IMR-90 (cell line): ENCODE measurements around the gene CENPQ. TPM values are rescaled to one million over a fixed set of nuclear protein-coding genes. Genes with fewer than 3 reads are reported as not detected.

Experiments
- ATAC-seq: fragments of 200-7000 bp; cut with Tn5 transposase; 2 replicates; pipeline ENCODE4 v1.9.1; 2020; ENCODE audit warnings: low read depth, mild to moderate bottlenecking, moderate library complexity
- BruUV-seq: library from RNA; stranded (reverse); fragments of 400-500 nt; replicated peaks from 2 replicates; lab custom pipeline; 2021; lab: Mats Ljungman, UMichigan
- CTCF ChIA-PET: fragments of 300-600 bp; formaldehyde crosslinking; extraction: SDS; loops from one replicate; lab custom pipeline; 2021; ENCODE audit warnings: antibody characterized with exemption; lab: Yijun Ruan, JAX
- POLR2A ChIA-PET: fragments of 300-600 bp; sonication (Branson Sonifier 250); formaldehyde crosslinking; loops from one replicate; lab custom pipeline; 2022; ENCODE audit warnings: antibody characterized with exemption; ENCODE audit not compliant: unreplicated experiment; lab: Charles Lee
- DNase-seq: peaks from one replicate; pipeline ENCODE4 v3.0.0; 2013
- H2AFZ ChIP-seq: replicated peaks from 2 replicates; pipeline ENCODE3; 2013; ENCODE audit warnings: low read length, mild to moderate bottlenecking; ENCODE audit not compliant: poor library complexity
- H2AK5ac ChIP-seq: 2 replicates; pipeline ENCODE4 v1.6.1; 2013; ENCODE audit warnings: low read depth, low read length, inconsistent platforms
- H2AK9ac ChIP-seq: replicated peaks from 2 replicates; pipeline ENCODE3; 2013; ENCODE audit warnings: mild to moderate bottlenecking, low read depth, low read length, moderate library complexity; ENCODE audit not compliant: poor library complexity
- H2BK120ac ChIP-seq: 2 replicates; pipeline ENCODE4 v1.6.1; 2013; ENCODE audit warnings: low read depth, low read length, inconsistent platforms
- H2BK15ac ChIP-seq: 3 replicates; pipeline ENCODE4 v1.6.1; 2013; ENCODE audit warnings: low read depth, low read length, inconsistent platforms
- H2BK20ac ChIP-seq: 2 replicates; pipeline ENCODE4 v1.6.1; 2013; ENCODE audit warnings: low read depth, mild to moderate bottlenecking, inconsistent platforms, low read length, moderate library complexity
- H2BK5ac ChIP-seq: 2 replicates; pipeline ENCODE4 v1.6.1; 2013; ENCODE audit warnings: mild to moderate bottlenecking, low read depth, low read length, inconsistent platforms; ENCODE audit not compliant: poor library complexity, severe bottlenecking
- H3K14ac ChIP-seq: replicated peaks from 2 replicates; pipeline ENCODE4 v1.6.1; 2013; ENCODE audit warnings: low read depth, low read length, inconsistent platforms
- H3K18ac ChIP-seq: 2 replicates; pipeline ENCODE4 v1.6.1; 2013; ENCODE audit warnings: low read depth, low read length, control low read depth
- H3K23ac ChIP-seq: 2 replicates; pipeline ENCODE4 v1.6.1; 2013; ENCODE audit warnings: low read depth, low read length, inconsistent platforms
- H3K27ac ChIP-seq: 2 replicates; pipeline ENCODE4 v1.5.1; 2013; ENCODE audit warnings: mild to moderate bottlenecking, control low read depth, low read length; ENCODE audit not compliant: insufficient read depth
- H3K27me3 ChIP-seq: 2 replicates; pipeline ENCODE4 v1.6.1; 2013; ENCODE audit warnings: low read length; ENCODE audit not compliant: control insufficient read depth, insufficient read depth
- H3K36me3 ChIP-seq: 2 replicates; pipeline ENCODE4 v1.6.1; 2013; ENCODE audit warnings: low read length, mixed read lengths; ENCODE audit not compliant: control insufficient read depth, insufficient read depth
- H3K4ac ChIP-seq: 2 replicates; pipeline ENCODE4 v1.6.1; 2013; ENCODE audit warnings: low read depth, low read length, inconsistent platforms
- H3K4me1 ChIP-seq: 2 replicates; pipeline ENCODE4 v1.6.1; 2013; ENCODE audit warnings: low read length, mixed read lengths; ENCODE audit not compliant: control insufficient read depth, insufficient read depth
- H3K4me2 ChIP-seq: 2 replicates; pipeline ENCODE4 v1.6.1; 2013; ENCODE audit warnings: low read depth, mild to moderate bottlenecking, control low read depth, low read length, moderate library complexity
- H3K4me3 ChIP-seq: 2 replicates; pipeline ENCODE4 v1.5.1; 2013; ENCODE audit warnings: low read depth, mild to moderate bottlenecking, control low read depth, low read length, moderate library complexity; ENCODE audit not compliant: insufficient read depth
- H3K56ac ChIP-seq: 2 replicates; pipeline ENCODE4 v1.6.1; 2013; ENCODE audit warnings: low read length, inconsistent platforms; ENCODE audit not compliant: insufficient read depth; ENCODE audit errors: extremely low read depth
- H3K79me1 ChIP-seq, 2 experiments: 2 replicates each; pipeline ENCODE4 v1.6.1; 2013; ENCODE audit warnings: low read length in 2 of 2, inconsistent platforms in 1 of 2, low read depth in 1 of 2
- H3K9ac ChIP-seq: 2 replicates; pipeline ENCODE4 v1.6.1; 2013; ENCODE audit warnings: low read depth, low read length, control low read depth
- H3K9me1 ChIP-seq: 2 replicates; pipeline ENCODE4 v1.6.1; 2013; ENCODE audit warnings: low read length, inconsistent platforms; ENCODE audit not compliant: insufficient read depth
- H3K9me3 ChIP-seq: 2 replicates; pipeline ENCODE4 v1.6.1; 2013; ENCODE audit warnings: low read length; ENCODE audit not compliant: control insufficient read depth, insufficient read depth
- H4K20me1 ChIP-seq: 2 replicates; pipeline ENCODE4 v1.6.1; 2013; ENCODE audit warnings: low read length, inconsistent platforms; ENCODE audit not compliant: insufficient read depth
- H4K5ac ChIP-seq: 2 replicates; pipeline ENCODE4 v1.6.1; 2013; ENCODE audit warnings: mild to moderate bottlenecking, low read depth, low read length, control low read depth
- H4K8ac ChIP-seq, 2 experiments: 2 replicates each; pipeline ENCODE4 v1.6.1; 2013; ENCODE audit warnings: low read depth in 2 of 2, low read length in 2 of 2, control low read depth in 1 of 2, inconsistent platforms in 1 of 2
- H4K91ac ChIP-seq: 2 replicates; pipeline ENCODE4 v1.6.1; 2013; ENCODE audit warnings: low read depth, low read length, inconsistent platforms; ENCODE audit not compliant: insufficient read depth
- SMC3 ChIP-seq: fragments of 150-350 bp; IDR thresholded peaks from 2 replicates; pipeline ENCODE4 v1.6.1; 2016; ENCODE audit warnings: low read depth, mild to moderate bottlenecking, antibody characterized with exemption, low read length, moderate library complexity
- WGBS, 2 experiments: methylation state at CpG; one replicate each; pipeline versions ENCODE4 v1.1.5 to v1.1.7; 2013; ENCODE audit warnings: missing lambda C conversion rate in 2 of 2; ENCODE audit not compliant: insufficient read length in 1 of 2; ENCODE audit errors: extremely low coverage in 2 of 2; 5-methylcytosine and 5-hydroxymethylcytosine counted together
- dilution Hi-C: fragments of 300-500 bp; cut with HindIII; formaldehyde crosslinking; loops from one replicate; pipeline ENCODE4 v1.14.3; 2018; ENCODE audit warnings: low sequenced_read_pairs; ENCODE audit not compliant: unreplicated experiment
- in situ Hi-C: fragments of 300-500 bp; cut with MboI; formaldehyde crosslinking; loops from 3 replicates; pipeline ENCODE4 v1.14.3; 2019; ENCODE audit warnings: low sequenced_read_pairs, inconsistent platforms, mixed read lengths
- intact Hi-C: fragments of 100-400 bp; cut with micrococcal nuclease; formaldehyde crosslinking; loops from 2 replicates; pipeline ENCODE4 v1.10.0; 2022
- polyA plus RNA-seq, 3 experiments: library from polyadenylated mRNA; depleted of rRNA; stranded (reverse); fragments of >200 nt; gene quantifications; 2 replicates each; pipeline ENCODE4 v1.2.3, GENCODE V29; 2012; ENCODE audit warnings: low replicate concordance in 1 of 3
- total RNA-seq: library from RNA; depleted of rRNA; stranded (reverse); fragments of >200 nt; gene quantifications from 2 replicates; pipeline ENCODE4 v1.2.3, GENCODE V29; 2012; rRNA removed

Gene CENPQ
- total and polyA plus RNA-seq, 2 of the 4 experiments (the other 2 are of a cell fraction) = 2.2 to 3.7 TPM

DNA sequence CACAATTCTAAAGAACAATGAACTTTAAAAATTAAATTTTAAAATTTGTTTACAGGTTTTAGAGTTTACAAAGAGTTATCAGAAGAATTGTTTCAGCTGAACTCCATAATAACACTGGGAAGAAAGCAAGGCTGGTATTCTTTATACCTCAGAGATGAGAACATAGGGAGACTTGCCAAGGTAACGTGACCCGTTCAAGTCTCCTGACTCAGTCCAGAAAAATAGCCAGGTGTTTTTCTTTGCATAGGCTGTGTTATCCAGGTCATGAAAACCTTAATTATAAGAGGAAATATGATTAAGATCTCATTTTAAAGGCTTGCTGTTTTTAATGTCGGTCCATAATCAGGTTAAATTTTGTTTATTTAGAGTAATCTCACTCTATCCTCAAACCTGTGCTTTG, 78.8 kb downstream of the CENPQ start:
- Histone ChIP-seq H2AFZ (no peak overlapping the region), H3K4me3 (no peak overlapping the region), H3K14ac (no peak overlapping the region), H3K4me1 (no peaks in the 10 kb centered on the region), H3K9me3 (no peaks in the 10 kb centered on the region), H4K20me1 (no peaks in the 10 kb centered on the region), H2BK5ac (no peak overlapping the region), H2BK20ac (no peak overlapping the region), H3K18ac (no peak overlapping the region), H3K79me1 (no peaks in the 10 kb centered on the region), H2BK15ac (no peak overlapping the region), H3K23ac (no peak overlapping the region), H3K4me2 (no peak overlapping the region), H3K56ac (no peak overlapping the region), H4K8ac (no peak overlapping the region), H3K4ac (no peak overlapping the region), H3K27ac (no peak overlapping the region), H3K9me1 (no peaks in the 10 kb centered on the region), H2AK9ac (no peak overlapping the region), H3K9ac (no peak overlapping the region), H4K5ac (no peak overlapping the region), H2BK120ac (no peak overlapping the region), H2AK5ac (no peak overlapping the region), H4K91ac (no peak overlapping the region), H3K27me3 (no peaks in the 10 kb centered on the region), H3K36me3 (no peaks in the 10 kb centered on the region)
- intact Hi-C loops = no loop called here
- POLR2A ChIA-PET = no interaction called here
- dilution Hi-C loops = no loop called here
- no peak for DNase-seq
- in situ Hi-C loops = loop anchor here (25.0 kb wide), 1 partner anchor 295 kb away; no protein-coding TSS in a partner anchor
- no peak for ATAC-seq
- WGBS, 2 experiments = no CpG with 5 or more reads among the region's 3 CpGs
- no TSS peak for BruUV-seq
- CTCF ChIA-PET = interaction anchor here (0.6 to 1.3 kb wide), 2 partner anchors 9 to 25 kb away, joined by 4 read pairs; no protein-coding TSS in a partner anchor
- no peak for TF ChIP-seq SMC3

Other genes with a start within 250 kb of the CENPQ start
- gene MMUT, start 117 bp upstream of the CENPQ start, total RNA-seq = 11.7 and 15.3 TPM in 2 replicates
- 8.3 and 10.6 TPM in 2 replicates for gene MMUT, start 117 bp upstream of the CENPQ start, polyA plus RNA-seq (2012; rRNA removed)
- not detected in 2 replicates for gene GLYATL3, start 36.6 kb downstream of the CENPQ start, total RNA-seq
- not detected in 2 replicates for gene GLYATL3, start 36.6 kb downstream of the CENPQ start, polyA plus RNA-seq (2012; rRNA removed)
- gene C6orf141, start 87.3 kb downstream of the CENPQ start, total RNA-seq = not detected in 2 replicates
- not detected in 2 replicates for gene C6orf141, start 87.3 kb downstream of the CENPQ start, polyA plus RNA-seq (2012; rRNA removed)
- gene RHAG, start 173.5 kb downstream of the CENPQ start, total RNA-seq = not detected in 2 replicates
- gene RHAG, start 173.5 kb downstream of the CENPQ start, polyA plus RNA-seq (2012; rRNA removed) = not detected in 2 replicates